ENCODE results near the gene INTS4.
"Not testable (repeated sequence)": the region's sequence is repeated elsewhere in the genome, so short reads cannot be mapped to it uniquely, and the experiment has no call there.

The INTS4 gene

GRCh38 chr11:77943296-77943695 lies 51.2 kb downstream of the INTS4 start:
- peak; percentile 13 for DNase-seq

GRCh38 chr11:77942465-77942864 lies 52.0 kb downstream of the INTS4 start:
- DNase-seq, result peak; percentile 6

- not testable (repeated sequence) for DNase-seq
These were observed 60.9 kb downstream of the INTS4 start for GRCh38 chr11:77933596-77933995.

- DNase-seq, result not testable (repeated sequence)
These were observed 63.9 kb downstream of the INTS4 start for GRCh38 chr11:77930334-77931208.

- not testable (repeated sequence) for DNase-seq
These were observed 76.8 kb downstream of the INTS4 start for GRCh38 chr11:77917713-77918112.

- DNase-seq, result peak; percentile 75
These were observed 80.1 kb downstream of the INTS4 start for GRCh38 chr11:77914307-77914791.

- not testable (repeated sequence) for DNase-seq
These were observed 80.7 kb downstream of the INTS4 start for GRCh38 chr11:77913608-77914306.

GRCh38 chr11:77910828-77911227 lies 83.6 kb downstream of the INTS4 start:
- DNase-seq, result peak; percentile 6

GRCh38 chr11:77909277-77909676 lies 85.2 kb downstream of the INTS4 start:
- DNase-seq, result no peak

- no peak for DNase-seq
These were observed 85.6 kb downstream of the INTS4 start for GRCh38 chr11:77908835-77909234.

- DNase-seq, result peak; percentile 10
These were observed 99.5 kb downstream of the INTS4 start for GRCh38 chr11:77894949-77895348.

- not testable (repeated sequence) for DNase-seq
These were observed 102.8 kb downstream of the INTS4 start for GRCh38 chr11:77891703-77892102.

GRCh38 chr11:77891256-77891655 lies 103.2 kb downstream of the INTS4 start:
- DNase-seq, result not testable (repeated sequence)

GRCh38 chr11:77890619-77891056 lies 103.8 kb downstream of the INTS4 start:
- DNase-seq, result not testable (repeated sequence)

- DNase-seq, result not testable (repeated sequence)
These were observed 104.3 kb downstream of the INTS4 start for GRCh38 chr11:77890100-77890614.

GRCh38 chr11:77889045-77889444 lies 105.4 kb downstream of the INTS4 start:
- DNase-seq, result not testable (repeated sequence)

GRCh38 chr11:77886401-77886800 lies 108.1 kb downstream of the INTS4 start:
- no peak for DNase-seq

GRCh38 chr11:77884829-77885190 lies 109.7 kb downstream of the INTS4 start:
- no peak for DNase-seq

- peak; percentile 83 for DNase-seq
These were observed 110.2 kb downstream of the INTS4 start for GRCh38 chr11:77884186-77884828.

GRCh38 chr11:77883775-77884174 lies 110.7 kb downstream of the INTS4 start:
- DNase-seq, result peak; percentile 50

- DNase-seq, result peak; percentile 68
These were observed 112.1 kb downstream of the INTS4 start for GRCh38 chr11:77882396-77882795.

GRCh38 chr11:77879218-77879617 lies 115.2 kb downstream of the INTS4 start:
- DNase-seq, result peak; percentile 77

GRCh38 chr11:77878247-77878646 lies 116.2 kb downstream of the INTS4 start:
- peak; percentile 92 for DNase-seq
